PFSK-1 (cell line): Measurements from ENCODE around the gene PRKCE.

ENCODE experiments used
- FOXP2 ChIP-seq: optimal IDR thresholded peaks from 2 replicates; pipeline ENCODE3; 2011; ENCODE audit warnings: borderline replicate concordance, control low read depth, inconsistent platforms; ENCODE audit not compliant: insufficient read depth; ENCODE audit errors: extremely low read length, extremely low read depth
- POLR2AphosphoS5 ChIP-seq: IDR thresholded peaks from 2 replicates; pipeline ENCODE4 v1.6.1; 2012; ENCODE audit warnings: low read depth, mild to moderate bottlenecking, control low read depth, low read length, moderate library complexity
- REST ChIP-seq, 2 experiments: IDR thresholded peaks; 2 replicates each; pipeline versions ENCODE4 v1.6.1 to v1.8.0; 2011 to 2012; ENCODE audit warnings: low read depth in 2 of 2, low read length in 2 of 2, control low read depth in 1 of 2, inconsistent platforms in 1 of 2, mild to moderate bottlenecking in 1 of 2, moderate library complexity in 1 of 2; ENCODE audit not compliant: insufficient read depth in 1 of 2
- SIN3A ChIP-seq: IDR thresholded peaks from 2 replicates; pipeline ENCODE4 v1.6.1; 2012; ENCODE audit warnings: mild to moderate bottlenecking, low read length, moderate library complexity, borderline replicate concordance; ENCODE audit not compliant: insufficient read depth
- TAF1 ChIP-seq: IDR thresholded peaks from 2 replicates; pipeline ENCODE4 v1.6.1; 2012; ENCODE audit warnings: low read length, control low read depth, borderline replicate concordance; ENCODE audit not compliant: insufficient read depth

- TF ChIP-seq POLR2AphosphoS5 (no peak), REST (IDR thresholded peaks at IDR 0.05; ENCODE audit: insufficient read depth in 1 of 2, low read depth in 2 of 2, low read length in 2 of 2) (no peak), SIN3A (no peak), TAF1 (no peak), FOXP2 (no peak)
These were observed 119.3 kb downstream of the PRKCE start for GRCh38 chr2:45770811-45771210.
